B cell (primary cell): Measurements from ENCODE around the gene SUSD2.

Source experiments
- CTCF ChIP-seq: fragments of 200-600 bp; IDR thresholded peaks from one replicate; pipeline ENCODE4 v1.8.0; 2022; ENCODE audit warnings: antibody characterized with exemption, mild to moderate bottlenecking
- EZH2 ChIP-seq: IDR thresholded peaks from 2 replicates; pipeline ENCODE4 v1.6.1; 2012; ENCODE audit warnings: borderline replicate concordance, low read depth, mild to moderate bottlenecking, moderate library complexity, low read length; ENCODE audit not compliant: insufficient read depth, poor library complexity, severe bottlenecking

- TF ChIP-seq CTCF, result no peak
- no peak for TF ChIP-seq EZH2
Measured at GRCh38 chr22:24186892-24187670, 5.8 kb downstream of the SUSD2 start.
